ENCODE measurements around the gene CHI3L1.
"Not testable (repeated sequence)": the region's sequence is repeated elsewhere in the genome, so short reads cannot be mapped to it uniquely, and the experiment has no call there.

Gene CHI3L1

DNA sequence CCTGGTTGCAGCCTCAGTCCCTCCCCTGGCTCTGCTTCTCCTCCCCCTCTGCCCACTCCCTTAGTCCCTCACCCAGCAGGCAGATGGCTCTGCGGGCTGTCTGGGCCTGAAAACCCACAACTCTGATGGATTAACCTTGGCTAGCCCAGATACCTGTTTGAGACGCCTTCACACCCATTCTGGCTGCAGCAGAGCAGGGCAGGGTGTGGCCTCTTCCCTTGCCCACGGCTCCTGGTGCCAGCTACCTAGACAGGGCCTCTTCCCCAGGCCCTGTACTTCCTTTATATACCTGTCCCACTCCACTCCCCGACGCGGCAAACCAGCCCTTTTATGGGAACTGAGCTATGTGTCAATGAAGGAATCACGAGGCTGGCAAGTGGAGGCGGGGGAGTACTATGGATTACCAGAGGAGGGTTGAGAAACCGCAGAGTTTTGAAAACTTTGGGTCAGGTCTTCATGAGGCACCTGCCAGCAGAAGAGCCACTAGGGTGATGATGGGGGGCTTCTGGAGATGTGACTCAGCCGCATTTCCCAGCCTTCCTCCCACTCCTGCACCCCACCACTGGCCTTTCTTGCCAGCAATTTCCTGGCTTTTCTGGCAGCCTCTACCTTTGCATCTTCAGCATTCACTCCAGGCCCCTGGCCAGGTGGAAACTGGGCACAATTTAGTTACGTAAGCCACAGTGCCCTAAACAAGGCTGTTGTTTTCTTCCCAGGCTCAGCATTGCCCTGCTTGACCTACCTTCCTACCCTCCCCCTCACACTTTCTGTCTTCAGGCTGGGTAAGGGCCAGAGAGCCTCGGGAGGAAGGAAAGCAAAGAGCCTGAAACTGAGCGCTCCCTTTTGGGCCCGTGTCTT lies at the start of gene CHI3L1:
Gene CHI3L1, minus strand, starts transcription at position 259 of the 858 bp plus-strand sequence. Its CDS starts 81 bp downstream, at position 178.
- DNase-seq (ENCODE audit: low spot score): no peak

DNA sequence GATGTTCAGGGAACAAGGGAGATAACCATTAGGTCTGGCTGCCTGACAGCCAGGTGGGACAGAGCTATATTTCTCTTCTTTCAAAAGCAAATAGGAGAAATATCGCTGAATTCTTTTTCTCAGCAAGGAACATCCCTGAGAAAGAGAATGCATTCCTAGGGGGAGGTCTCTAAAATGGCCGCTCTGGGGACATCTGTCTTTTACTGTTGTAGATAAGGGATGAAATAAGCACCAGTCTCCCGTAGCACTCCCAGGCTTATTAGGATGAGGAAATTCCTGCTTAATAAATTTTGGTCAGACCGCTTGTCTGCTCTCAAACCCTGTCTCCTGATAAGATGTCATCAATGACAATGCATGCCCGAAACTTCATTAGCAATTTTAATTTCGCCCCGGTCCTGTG lies 48.4 kb upstream of the CHI3L1 start:
- DNase-seq (ENCODE audit: low spot score): not testable (repeated sequence)

DNA sequence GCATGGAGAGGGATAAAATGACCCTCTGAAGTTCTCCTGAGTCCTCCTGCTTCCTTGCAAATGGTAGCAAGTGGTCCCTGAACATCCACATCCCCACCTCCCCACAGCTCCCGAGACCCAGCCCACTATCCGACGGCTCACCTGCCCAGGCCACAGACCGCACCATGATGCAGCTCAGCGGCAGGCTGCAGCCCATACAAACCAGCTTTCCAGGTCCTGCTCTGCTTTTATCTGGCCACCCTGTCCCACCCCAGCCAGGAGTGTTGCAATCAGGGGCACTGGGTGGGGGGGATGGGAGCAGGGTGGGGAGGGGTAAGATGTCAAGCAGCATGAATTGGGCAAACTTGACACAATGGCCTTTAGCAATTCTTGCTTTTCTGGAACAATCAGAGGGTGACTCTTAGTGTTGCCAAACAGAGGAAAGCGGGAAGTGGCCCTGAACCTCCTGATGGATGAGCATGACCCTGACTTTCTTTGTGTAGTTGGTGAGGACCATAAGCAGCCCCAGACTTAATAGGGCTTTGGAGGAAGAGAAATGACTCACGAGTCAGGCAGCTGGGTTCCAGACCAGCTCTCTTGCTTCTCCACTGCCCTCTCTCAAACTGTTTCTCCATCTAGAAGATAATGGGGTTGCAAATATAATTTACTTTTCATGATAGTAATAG lies 43.1 kb upstream of the CHI3L1 start, which contains the start of gene CHIT1:
Gene CHIT1, minus strand, starts transcription at position 203 of the 665 bp plus-strand sequence. Its CDS starts 37 bp downstream, at position 166.
- no peak for DNase-seq (ENCODE audit: low spot score)

DNA sequence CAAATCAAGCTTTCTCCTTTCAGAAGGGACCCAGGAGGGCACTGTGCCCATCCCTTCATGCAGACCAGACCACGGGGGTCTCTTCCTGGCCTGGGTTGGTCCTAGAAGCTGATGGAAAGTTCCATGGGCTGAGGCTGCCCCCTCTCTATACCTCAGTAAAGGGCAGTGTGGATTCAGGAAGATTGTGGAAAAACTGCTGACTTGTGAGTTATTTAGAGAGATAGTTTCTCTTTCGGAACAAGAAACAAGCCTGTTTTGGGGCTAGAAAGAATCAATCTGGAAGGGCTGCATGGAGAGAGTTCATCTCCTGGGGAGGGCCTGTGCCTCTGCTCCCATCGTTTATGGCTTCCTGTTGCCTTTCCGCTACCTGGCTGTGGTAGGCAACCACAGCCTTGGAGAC lies 42.2 kb upstream of the CHI3L1 start:
- DNase-seq (ENCODE audit: low spot score): no peak

DNA sequence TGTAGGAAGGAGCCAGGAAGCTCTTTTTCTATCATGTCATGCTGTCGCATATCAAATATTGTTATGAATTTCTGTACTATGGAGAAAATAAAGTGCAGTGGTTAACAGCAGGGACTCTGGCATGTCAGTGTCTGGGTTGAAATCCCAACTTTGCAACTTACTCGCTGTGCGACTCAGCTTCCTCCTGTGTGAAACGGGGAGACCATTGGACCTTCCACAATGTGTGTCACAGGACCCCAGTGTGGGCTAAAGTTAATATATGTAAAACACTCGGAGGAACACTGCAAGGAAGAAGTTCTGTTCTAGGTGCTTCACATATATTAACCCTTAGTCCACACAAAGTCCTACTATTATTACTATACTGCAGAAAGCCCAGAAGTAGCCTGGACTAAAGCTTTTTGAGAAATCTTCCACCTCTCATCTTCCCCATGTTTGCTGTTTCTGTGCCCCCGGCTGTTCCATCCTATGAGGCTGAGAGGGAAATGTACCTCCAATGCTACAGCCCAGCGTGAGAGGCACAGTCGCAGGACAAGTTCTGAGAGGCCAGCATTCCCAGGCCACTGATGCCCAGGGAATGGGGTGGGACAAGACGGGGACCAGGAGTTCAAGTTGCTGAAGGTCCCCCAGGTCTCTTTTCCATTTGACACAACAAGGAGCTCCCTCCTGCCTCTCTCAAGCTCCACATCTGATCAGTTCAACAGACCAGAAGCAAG lies 41.0 kb upstream of the CHI3L1 start:
- DNase-seq (ENCODE audit: low spot score): no peak

DNA sequence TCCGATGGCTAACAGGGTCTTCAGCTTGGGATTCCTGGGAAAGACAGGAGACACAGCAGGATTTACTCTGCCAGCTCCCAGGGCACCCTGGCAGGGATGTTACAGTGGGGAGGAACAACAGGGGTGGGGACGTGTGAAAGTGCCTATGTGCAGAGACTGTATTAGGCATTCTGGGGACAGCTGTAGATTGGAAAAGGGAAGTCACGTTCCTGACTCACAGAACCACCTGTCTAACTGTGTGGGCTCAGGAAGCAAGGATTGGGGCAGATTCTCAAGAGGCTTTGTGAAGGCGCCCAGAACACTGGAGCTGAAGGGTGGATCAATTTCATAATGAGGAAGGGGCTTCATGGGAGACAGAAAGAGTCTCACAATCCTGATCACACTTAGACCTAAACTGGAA lies 38.6 kb upstream of the CHI3L1 start:
- no peak for DNase-seq (ENCODE audit: low spot score)

DNA sequence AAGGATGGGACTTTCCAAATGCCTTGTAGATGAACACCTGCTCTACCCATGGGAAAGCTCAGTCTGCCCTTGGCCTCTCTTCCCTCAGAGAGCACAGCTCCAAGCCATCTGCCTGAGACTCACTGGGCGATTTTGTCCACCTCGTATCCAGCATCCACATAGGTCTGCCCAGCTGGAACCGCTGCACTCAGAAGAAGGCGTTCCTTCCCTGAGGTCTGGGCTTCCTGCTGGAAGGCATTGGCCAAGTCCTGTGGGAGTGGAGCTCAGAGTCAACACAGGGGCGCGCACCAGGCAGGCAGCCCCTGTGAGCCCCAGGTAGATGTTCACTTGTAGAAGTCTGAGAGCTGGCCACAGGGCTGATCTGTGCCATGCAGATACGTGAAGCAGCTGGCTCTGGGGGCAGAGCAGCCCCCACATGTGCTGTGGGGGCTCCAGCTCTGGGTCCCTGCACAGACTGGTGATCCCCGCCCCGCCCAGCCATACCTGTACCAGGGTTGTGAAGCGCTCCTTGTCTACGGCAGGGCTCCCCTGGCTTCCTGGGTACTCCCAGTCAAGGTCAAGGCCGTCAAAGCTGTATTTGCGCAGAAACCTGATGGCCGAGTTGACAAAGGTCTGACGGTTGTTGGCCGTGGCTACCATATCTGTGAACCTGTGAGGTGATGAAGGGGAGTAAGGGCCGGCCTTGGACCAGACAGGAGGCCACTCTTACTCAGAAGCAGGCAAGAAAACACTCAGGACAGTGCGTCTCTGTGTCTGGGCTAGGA lies 36.7 kb upstream of the CHI3L1 start:
- no peak for DNase-seq (ENCODE audit: low spot score)

DNA sequence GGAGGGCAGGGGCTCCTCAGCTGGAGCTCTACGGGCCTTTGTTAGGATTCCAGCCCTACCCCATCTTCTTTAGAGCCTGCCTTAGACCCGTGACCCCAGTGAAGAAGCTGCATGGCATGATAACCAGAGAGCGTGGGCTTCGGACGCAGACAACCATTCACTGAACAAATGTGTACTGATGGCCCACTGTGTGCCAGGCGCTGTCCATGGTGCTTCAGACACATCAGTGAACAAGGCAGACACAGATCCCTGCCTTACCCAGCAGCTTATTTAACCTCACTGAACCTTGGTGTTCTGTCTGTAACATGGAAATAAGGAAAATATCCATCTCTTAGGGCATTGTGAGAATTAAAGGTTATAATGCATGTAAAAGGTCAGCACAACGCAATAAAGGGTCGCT lies 33.4 kb upstream of the CHI3L1 start:
- no peak for DNase-seq (ENCODE audit: low spot score)

DNA sequence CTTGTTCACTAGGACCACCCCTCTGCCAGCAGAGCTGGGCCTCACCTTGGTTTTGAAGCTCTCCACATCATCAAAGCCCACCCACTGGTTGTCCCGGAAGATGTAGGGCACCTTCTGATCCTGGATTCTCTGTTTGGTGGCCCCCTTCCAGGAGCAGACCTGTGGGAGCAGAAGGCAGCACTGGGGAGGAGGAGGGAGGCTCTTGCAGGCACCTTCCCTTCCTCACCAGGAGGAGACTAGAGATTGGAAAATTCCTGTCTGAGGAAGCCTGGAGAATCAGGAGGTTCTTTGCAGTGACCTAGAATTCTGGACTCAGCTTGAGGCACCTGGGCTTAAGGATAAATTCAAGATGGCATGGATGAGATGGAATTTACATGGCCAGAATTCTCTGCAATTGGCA lies 32.7 kb upstream of the CHI3L1 start:
- DNase-seq (ENCODE audit: low spot score): no peak

DNA sequence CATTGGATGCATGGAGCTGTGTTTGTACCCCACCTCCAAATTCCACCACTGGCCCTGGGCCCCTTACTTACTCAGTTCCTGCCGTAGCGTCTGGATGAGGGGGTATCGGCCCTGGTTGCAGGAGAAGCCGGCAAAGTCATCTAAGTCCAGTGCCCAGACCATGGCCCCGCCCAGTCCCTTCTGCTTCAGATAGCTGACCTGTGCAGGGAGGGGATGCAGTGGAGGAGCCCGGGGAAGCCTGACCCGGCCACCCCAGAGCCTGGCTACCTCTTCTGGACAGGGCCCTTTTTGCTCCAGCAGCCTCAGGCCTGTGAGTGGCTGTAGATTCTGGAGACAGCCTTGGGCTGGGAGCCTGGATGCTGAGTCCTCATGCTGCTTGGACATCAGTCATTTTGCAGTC lies 31.2 kb upstream of the CHI3L1 start:
- no peak for DNase-seq (ENCODE audit: low spot score)

DNA sequence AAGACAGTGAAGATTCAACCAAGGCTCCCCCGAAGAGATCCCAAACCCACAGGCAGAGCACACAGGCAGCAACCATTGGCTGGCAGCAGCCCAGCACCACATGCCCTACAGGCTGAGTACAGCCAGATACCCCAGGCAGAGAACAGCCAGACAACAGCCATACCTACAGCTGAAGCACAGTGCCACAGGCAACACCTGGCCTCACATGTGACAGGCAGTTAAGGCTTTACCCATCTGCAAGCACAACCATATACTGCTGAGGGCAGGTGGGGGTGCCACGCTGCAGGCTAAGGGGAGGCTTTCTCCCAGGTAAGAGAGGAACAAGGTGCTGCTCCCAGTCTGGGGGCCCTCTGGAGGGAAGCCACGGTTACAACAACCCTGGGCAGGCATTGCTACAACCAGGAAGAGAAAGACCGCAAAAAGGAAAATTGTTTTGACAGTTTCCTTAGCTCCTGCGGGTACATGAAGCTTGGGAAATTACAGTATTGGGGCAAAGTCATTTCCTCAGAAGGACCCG lies 30.7 kb upstream of the CHI3L1 start:
- DNase-seq (ENCODE audit: low spot score): no peak

DNA sequence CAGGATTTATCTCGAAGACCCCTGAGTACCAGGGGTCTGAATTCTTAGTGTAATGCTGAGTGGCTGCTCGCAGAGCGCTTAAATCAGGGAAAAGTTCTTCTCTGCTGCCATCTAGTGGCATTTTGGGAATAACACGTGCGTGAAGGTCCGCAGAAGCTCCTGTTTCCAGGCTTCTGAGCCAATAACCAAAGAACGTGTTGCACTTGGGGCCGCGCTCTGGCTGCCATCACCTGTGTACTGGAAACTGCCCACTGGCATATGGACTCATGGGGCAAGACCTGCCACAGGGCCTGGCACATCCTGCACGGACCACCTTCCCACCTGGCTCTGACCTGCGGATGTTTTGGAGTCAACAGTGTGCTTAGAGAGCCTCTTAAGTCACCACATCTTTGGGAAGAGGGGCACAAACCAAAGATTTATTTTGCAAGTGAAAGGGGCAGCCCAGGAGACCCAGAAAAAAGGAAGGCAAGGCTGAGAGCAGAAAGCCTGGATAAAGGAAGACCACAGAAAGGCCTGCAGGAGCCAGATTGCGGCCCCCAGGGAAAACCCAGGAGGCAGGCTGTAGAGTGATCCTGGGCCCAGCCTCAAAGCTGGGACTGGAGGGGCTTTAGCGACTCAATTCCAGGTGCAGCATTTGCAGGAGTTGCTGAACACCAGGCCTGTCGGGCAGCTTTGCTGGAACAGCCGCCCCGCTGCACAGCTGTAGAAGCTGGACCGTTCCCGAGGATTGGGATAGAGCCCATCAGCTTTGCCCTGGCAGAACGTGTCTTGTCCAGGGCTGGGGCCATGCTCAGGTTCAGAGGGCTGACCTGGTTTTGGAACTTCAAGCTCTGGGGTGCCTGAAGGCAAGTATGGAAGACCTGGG lies 30.0 kb upstream of the CHI3L1 start:
- peak; percentile 64 for DNase-seq (ENCODE audit: low spot score)

DNA sequence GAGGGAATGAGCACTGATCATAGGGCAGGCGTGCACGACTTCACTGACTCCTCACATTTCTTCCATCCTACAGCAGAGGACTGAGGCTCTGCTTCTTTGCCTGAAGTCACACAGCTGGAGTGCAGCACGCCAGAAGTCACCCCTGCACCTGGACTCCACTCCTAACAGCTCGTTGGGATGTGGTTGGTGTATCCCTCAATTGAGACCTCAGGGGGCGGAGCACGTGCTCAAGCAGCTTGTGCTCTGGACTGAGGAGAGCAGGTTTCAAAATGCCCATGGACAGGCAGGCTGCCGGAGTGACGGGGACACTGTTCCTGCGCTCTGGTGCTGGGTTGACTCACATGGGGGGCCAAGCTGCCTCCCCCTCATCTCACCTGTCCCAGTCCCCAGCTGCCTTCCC lies 29.1 kb upstream of the CHI3L1 start:
- no peak for DNase-seq (ENCODE audit: low spot score)

DNA sequence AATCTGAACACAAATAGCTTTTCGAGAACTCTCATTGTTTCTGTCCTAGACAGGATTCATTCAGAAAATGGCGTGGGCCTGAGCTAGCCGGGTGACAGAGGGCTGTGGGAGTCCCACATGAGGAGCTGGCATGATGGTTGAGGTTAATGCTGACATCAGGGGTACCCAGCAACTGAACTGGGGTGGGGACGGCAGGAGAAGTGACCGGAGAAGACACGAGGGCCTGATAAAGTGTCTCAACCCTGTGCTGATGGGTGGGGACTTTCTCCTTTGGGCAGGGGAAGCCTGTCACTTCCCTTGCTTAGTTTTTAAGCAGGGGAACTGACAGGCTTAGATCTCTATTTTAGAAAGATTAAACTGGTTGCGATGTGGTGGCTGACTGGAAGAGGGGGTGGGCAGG lies 28.4 kb upstream of the CHI3L1 start:
- DNase-seq (ENCODE audit: low spot score): no peak

DNA sequence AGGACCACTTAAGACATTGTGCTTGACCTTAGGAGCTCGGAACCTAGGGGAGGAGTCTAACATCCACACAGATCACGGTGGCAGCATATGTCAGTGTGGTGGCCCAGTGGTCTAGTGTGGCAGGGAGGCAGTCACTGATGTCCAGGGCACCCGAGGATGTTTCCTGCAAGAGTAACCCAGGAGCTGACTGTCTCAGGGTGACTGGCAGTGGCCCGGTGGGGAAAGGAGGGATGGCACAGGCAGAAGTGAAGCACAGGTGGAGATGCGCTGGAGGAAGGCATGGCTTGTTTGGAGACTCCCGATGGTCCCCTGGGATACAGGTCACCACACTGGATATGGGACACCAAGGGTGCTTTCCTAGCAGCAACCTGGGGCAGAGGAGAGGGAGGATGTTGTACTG lies 26.6 kb upstream of the CHI3L1 start:
- DNase-seq (ENCODE audit: low spot score): no peak

DNA sequence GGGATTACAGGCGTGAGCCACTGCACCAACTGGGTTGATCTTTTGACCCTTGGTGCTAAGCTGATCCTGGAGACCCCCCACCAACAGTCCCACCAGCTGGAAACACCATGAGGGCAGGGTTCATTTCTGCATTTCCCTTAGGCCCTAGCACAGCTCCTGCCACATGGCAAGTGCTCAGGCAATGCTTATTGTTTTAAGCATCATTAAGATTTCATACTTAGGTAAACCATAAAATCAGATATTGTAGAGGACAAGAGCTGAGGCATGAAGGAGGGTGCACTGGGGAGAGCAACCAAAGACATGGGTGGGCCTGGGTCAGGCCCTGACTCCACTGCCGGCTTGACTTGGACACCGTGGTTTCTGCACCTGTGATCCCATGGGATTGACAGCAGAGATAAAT lies 25.3 kb upstream of the CHI3L1 start:
- no peak for DNase-seq (ENCODE audit: low spot score)

DNA sequence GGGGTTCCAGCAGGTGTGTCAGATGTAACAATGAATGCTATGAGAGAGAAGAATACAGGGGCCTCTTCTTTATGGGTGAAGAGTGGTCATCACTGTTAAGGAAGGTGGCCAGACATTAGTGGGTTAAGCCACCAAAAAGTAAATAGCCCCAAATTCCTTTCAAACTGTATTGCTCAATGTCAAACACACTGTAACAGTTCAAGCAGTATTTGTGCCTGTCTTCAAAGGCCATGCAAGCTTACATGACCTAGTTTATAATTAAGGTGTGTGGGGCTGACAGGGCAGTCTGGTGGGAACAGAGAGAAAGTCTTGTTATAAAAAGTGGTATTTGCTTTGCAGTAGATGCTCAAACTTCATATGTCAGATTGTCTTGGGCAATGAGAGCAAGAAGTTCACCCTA lies 24.5 kb upstream of the CHI3L1 start:
- DNase-seq (ENCODE audit: low spot score): no peak

DNA sequence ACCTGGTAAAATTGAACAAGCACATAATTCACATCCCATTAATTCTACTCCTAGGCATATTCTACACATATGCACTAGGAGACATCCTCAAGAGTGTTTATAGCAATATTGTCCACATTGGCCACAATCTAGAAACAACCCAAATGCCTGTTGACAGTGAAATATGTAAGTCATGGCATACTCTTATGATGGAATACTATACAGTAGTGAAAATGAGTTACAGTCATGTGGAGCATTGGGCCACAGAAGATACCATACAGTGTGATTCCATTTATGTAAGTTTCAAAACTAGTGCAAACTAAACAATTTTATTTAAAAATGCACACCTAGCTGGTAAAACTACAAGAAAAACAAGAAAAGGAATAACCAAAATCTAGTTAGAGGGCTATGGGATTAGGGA lies 23.8 kb upstream of the CHI3L1 start:
- DNase-seq (ENCODE audit: low spot score): no peak

DNA sequence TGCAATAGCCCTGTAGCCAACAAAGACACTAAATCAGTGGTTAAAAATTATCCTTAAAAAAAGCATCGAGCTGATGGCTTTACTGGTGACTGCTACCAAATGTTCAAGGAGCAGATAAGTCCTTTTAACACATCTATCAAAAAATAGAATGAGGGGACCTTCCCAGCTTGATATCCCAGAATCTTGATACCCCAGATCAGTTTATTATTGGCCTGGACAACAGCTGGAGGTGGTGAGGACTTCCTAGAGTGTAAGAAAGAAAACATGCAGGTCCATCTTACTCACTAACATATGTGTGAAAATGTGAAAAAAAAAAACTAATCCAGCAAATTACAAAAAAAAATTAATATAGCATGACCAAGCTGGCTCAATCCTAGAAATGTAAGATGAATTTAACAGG lies 21.7 kb upstream of the CHI3L1 start:
- DNase-seq (ENCODE audit: low spot score): no peak

DNA sequence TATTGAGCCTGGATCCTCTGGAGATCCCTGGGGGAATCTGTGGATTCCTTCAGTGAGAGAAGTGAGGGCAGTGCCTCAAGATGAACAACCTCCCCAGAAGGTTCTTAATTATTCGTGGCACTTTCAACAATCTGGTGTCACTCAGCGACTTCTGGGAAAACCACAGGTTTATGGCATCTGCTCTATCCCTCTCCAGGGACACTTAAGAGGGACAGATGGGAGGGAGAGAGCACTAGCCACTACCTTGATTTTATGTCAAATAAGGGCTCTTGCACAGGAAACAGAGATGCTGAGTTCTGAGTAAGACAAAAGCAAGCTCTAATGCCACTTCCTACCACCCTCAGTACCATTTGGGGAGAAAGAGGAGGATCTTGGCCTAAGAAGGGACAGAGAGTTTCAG lies 21.2 kb upstream of the CHI3L1 start:
- DNase-seq (ENCODE audit: low spot score): no peak

DNA sequence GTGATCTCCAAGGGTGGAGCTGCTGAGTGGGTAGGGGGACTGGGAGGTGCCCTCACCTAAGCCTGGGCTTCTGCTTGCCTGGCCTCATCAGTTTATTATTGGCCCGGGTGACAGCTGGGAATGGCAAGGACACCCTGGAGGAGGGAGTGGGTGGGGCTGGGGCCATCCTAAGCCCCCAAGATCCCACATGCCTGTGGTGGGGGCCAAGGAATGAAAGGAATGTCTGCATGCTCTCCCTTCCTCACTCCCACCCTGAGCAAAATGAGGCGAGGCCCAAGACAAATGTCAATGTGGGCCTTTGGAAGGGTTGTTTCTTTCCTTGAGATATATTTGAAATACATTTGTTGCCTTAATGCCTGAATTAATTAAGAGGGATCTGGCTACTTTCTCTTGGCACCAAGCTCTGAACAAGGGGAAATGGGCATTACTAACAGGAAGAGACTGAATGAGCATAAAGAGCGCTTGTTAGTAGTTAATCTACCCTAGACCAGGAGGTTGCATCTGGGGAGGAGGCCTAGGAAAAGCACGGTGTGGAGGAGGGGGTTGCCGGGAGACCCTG lies 19.7 kb upstream of the CHI3L1 start:
- DNase-seq (ENCODE audit: low spot score): no peak

Data from LoVo (cell line).